ENCODE results near the gene PDE4B.

PDE4B gene

GRCh38 chr1:66143651-66144050, 351.0 kb downstream of the PDE4B start:
- no peak for DNase-seq

GRCh38 chr1:66147226-66147835, 354.6 kb downstream of the PDE4B start:
- no peak for DNase-seq

- DNase-seq, result no peak
These were observed 359.3 kb downstream of the PDE4B start for GRCh38 chr1:66152034-66152433.

GRCh38 chr1:66154394-66154793, 361.7 kb downstream of the PDE4B start:
- DNase-seq, result no peak

GRCh38 chr1:66156144-66156543, 363.4 kb downstream of the PDE4B start:
- DNase-seq, result no peak

- no peak for DNase-seq
These were observed 367.1 kb downstream of the PDE4B start for GRCh38 chr1:66159800-66160199.

GRCh38 chr1:66160719-66161118, 368.0 kb downstream of the PDE4B start:
- no peak for DNase-seq

GRCh38 chr1:66166753-66167152, 374.1 kb downstream of the PDE4B start:
- DNase-seq, result no peak

- no peak for DNase-seq
These were observed 374.6 kb downstream of the PDE4B start for GRCh38 chr1:66167267-66167666.

- DNase-seq, result peak; percentile 4
These were observed 375.8 kb downstream of the PDE4B start for GRCh38 chr1:66168467-66168887.

GRCh38 chr1:66168948-66169671, 376.4 kb downstream of the PDE4B start:
- no peak for DNase-seq

- no peak for DNase-seq
These were observed 379.6 kb downstream of the PDE4B start for GRCh38 chr1:66172272-66172671.

GRCh38 chr1:66175098-66175497, 382.4 kb downstream of the PDE4B start:
- no peak for DNase-seq

- DNase-seq, result no peak
These were observed 382.9 kb downstream of the PDE4B start for GRCh38 chr1:66175581-66175980.

GRCh38 chr1:66176012-66176715, 383.5 kb downstream of the PDE4B start:
- peak; percentile 10 for DNase-seq

GRCh38 chr1:66176832-66177231, 384.1 kb downstream of the PDE4B start:
- no peak for DNase-seq

- DNase-seq, result no peak
These were observed 384.8 kb downstream of the PDE4B start for GRCh38 chr1:66177510-66177909.

GRCh38 chr1:66182026-66182425, 389.3 kb downstream of the PDE4B start:
- DNase-seq, result no peak

GRCh38 chr1:66182551-66183178, 390.0 kb downstream of the PDE4B start:
- peak; percentile 87 for DNase-seq

- DNase-seq, result no peak
These were observed 390.7 kb downstream of the PDE4B start for GRCh38 chr1:66183400-66183799.

- DNase-seq, result no peak
These were observed 404.4 kb downstream of the PDE4B start for GRCh38 chr1:66197120-66197519.

- peak; percentile 12 for DNase-seq
These were observed 405.1 kb downstream of the PDE4B start for GRCh38 chr1:66197785-66198184.

- no peak for DNase-seq
These were observed 414.0 kb downstream of the PDE4B start for GRCh38 chr1:66206563-66207144.
